GM19025 (cell line): ENCODE results near the gene TUFT1.
"Not testable (repeated sequence)": the region's sequence is repeated elsewhere in the genome, so short reads cannot be mapped to it uniquely, and the experiment has no call there.

Experiments
- ATAC-seq: cut with Tn5 transposase; IDR thresholded peaks from one replicate; pipeline ENCODE4 v1.9.1; 2021; ENCODE audit warnings: mild to moderate bottlenecking, low read depth, moderate library complexity; ENCODE audit not compliant: unreplicated experiment

The TUFT1 gene

GRCh38 chr1:151577173-151577572, 37.1 kb downstream of the TUFT1 start:
- no peak for ATAC-seq

- no peak for ATAC-seq
Observed at GRCh38 chr1:151578941-151579340, 38.8 kb downstream of the TUFT1 start.

- ATAC-seq = no peak
Observed at GRCh38 chr1:151579436-151580225, 39.5 kb downstream of the TUFT1 start.

GRCh38 chr1:151581451-151581850, 41.3 kb downstream of the TUFT1 start:
- ATAC-seq = no peak

- ATAC-seq = no peak
Observed at GRCh38 chr1:151581921-151582320, 41.8 kb downstream of the TUFT1 start.

- no peak for ATAC-seq
Observed at GRCh38 chr1:151583796-151584195, 43.7 kb downstream of the TUFT1 start.

- no peak for ATAC-seq
Observed at GRCh38 chr1:151584278-151584677, 44.2 kb downstream of the TUFT1 start.

- no peak for ATAC-seq
Observed at GRCh38 chr1:151584780-151585179, 44.7 kb downstream of the TUFT1 start.

- no peak for ATAC-seq
Observed at GRCh38 chr1:151585622-151586021, 45.5 kb downstream of the TUFT1 start.

GRCh38 chr1:151590961-151591360, 50.9 kb downstream of the TUFT1 start:
- no peak for ATAC-seq

- no peak for ATAC-seq
Observed at GRCh38 chr1:151593730-151594129, 53.6 kb downstream of the TUFT1 start.

GRCh38 chr1:151594143-151594625, 54.1 kb downstream of the TUFT1 start:
- no peak for ATAC-seq

- no peak for ATAC-seq
Observed at GRCh38 chr1:151596166-151596953, 56.3 kb downstream of the TUFT1 start.

- not testable (repeated sequence) for ATAC-seq
Observed at GRCh38 chr1:151602550-151602949, 62.4 kb downstream of the TUFT1 start.

GRCh38 chr1:151604291-151604690, 64.2 kb downstream of the TUFT1 start:
- no peak for ATAC-seq

GRCh38 chr1:151606384-151606783, 66.3 kb downstream of the TUFT1 start:
- no peak for ATAC-seq

GRCh38 chr1:151606857-151607256, 66.7 kb downstream of the TUFT1 start:
- ATAC-seq = no peak

- ATAC-seq = no peak
Observed at GRCh38 chr1:151610142-151610541, 70.0 kb downstream of the TUFT1 start.

- no peak for ATAC-seq
Observed at GRCh38 chr1:151611288-151611790, 71.2 kb downstream of the TUFT1 start.

GRCh38 chr1:151611832-151612500, 71.9 kb downstream of the TUFT1 start, which contains the start of gene SNX27:
TSS of gene SNX27 (plus strand) at chr1:151612050. CDS start at chr1:151612202, 152 bp downstream.
- ATAC-seq = peak; percentile 91
